ENCODE measurements around the gene SCN4B.

The SCN4B gene

GRCh38 chr11:118100691-118101232, 51.9 kb downstream of the SCN4B start:
- Histone ChIP-seq H3K4me2 (ENCODE audit: insufficient read depth, low read length) (no peak overlapping the region), H3K79me2 (ENCODE audit: insufficient read depth, low read length) (no peaks in the 10 kb centered on the region), H4K20me1 (ENCODE audit: insufficient read depth, low read length) (no peaks in the 10 kb centered on the region), H3K4me1 (ENCODE audit: insufficient read depth, low read length) (no peaks in the 10 kb centered on the region), H3K27ac (ENCODE audit: low read length) (no peak overlapping the region), H3K9ac (ENCODE audit: low read depth, low read length) (no peak overlapping the region), H3K36me3 (ENCODE audit: insufficient read depth, low read length) (no peaks in the 10 kb centered on the region), H3K9me3 (ENCODE audit: insufficient read depth, low read length, severe bottlenecking) (no peaks in the 10 kb centered on the region), H3K4me3 (ENCODE audit: low read depth in 1 of 2, low read length in 2 of 2) (no peak overlapping the region), H3K27me3 (ENCODE audit: insufficient read depth, low read length, poor library complexity) (peaks cover 20% of the 10 kb centered on the region), H2AFZ (ENCODE audit: low read depth, low read length) (no peak overlapping the region)
- ATAC-seq (ENCODE audit: insufficient read depth, low read depth) (no peak), DNase-seq (no peak)
- TF ChIP-seq CTCF (IDR thresholded peaks at IDR 0.05; ENCODE audit: borderline replicate concordance, extremely low read depth, low read length, poor library complexity, severe bottlenecking) (no peak), EZH2 (IDR thresholded peaks at IDR 0.05; ENCODE audit: borderline replicate concordance, low read depth, low read length, severe bottlenecking) (no peak)

- H2AFZ ChIP-seq (ENCODE audit: low read depth, low read length) = no peak overlapping the region
- peaks cover 23% of the 10 kb centered on the region for H3K27me3 ChIP-seq (ENCODE audit: insufficient read depth, low read length, poor library complexity)
- no peak overlapping the region for H3K4me2 ChIP-seq (ENCODE audit: insufficient read depth, low read length)
- no peaks in the 10 kb centered on the region for H3K79me2 ChIP-seq (ENCODE audit: insufficient read depth, low read length)
- H3K27ac ChIP-seq (ENCODE audit: low read length) = no peak overlapping the region
- no peaks in the 10 kb centered on the region for H3K4me1 ChIP-seq (ENCODE audit: insufficient read depth, low read length)
- DNase-seq (no peak), ATAC-seq (ENCODE audit: insufficient read depth, low read depth) (no peak)
- no peak overlapping the region for H3K4me3 ChIP-seq (ENCODE audit: low read depth in 1 of 2, low read length in 2 of 2)
- H3K9ac ChIP-seq (ENCODE audit: low read depth, low read length) = no peak overlapping the region
- no peaks in the 10 kb centered on the region for H3K9me3 ChIP-seq (ENCODE audit: insufficient read depth, low read length, severe bottlenecking)
- H3K36me3 ChIP-seq (ENCODE audit: insufficient read depth, low read length) = no peaks in the 10 kb centered on the region
- H4K20me1 ChIP-seq (ENCODE audit: insufficient read depth, low read length) = no peaks in the 10 kb centered on the region
- no peak for TF ChIP-seq EZH2 (IDR thresholded peaks at IDR 0.05; ENCODE audit: borderline replicate concordance, low read depth, low read length, severe bottlenecking)
- TF ChIP-seq CTCF (IDR thresholded peaks at IDR 0.05; ENCODE audit: borderline replicate concordance, extremely low read depth, low read length, poor library complexity, severe bottlenecking) = no peak
These were observed 52.6 kb downstream of the SCN4B start for GRCh38 chr11:118099838-118100556.

GRCh38 chr11:118098996-118099837, 53.4 kb downstream of the SCN4B start:
- H3K9me3 ChIP-seq (ENCODE audit: insufficient read depth, low read length, severe bottlenecking) = no peaks in the 10 kb centered on the region
- H2AFZ ChIP-seq (ENCODE audit: low read depth, low read length) = no peak overlapping the region
- H3K4me1 ChIP-seq (ENCODE audit: insufficient read depth, low read length) = no peaks in the 10 kb centered on the region
- peaks cover 27% of the 10 kb centered on the region for H3K27me3 ChIP-seq (ENCODE audit: insufficient read depth, low read length, poor library complexity)
- peak; percentile 20 for DNase-seq
- H4K20me1 ChIP-seq (ENCODE audit: insufficient read depth, low read length) = no peaks in the 10 kb centered on the region
- no peak overlapping the region for H3K27ac ChIP-seq (ENCODE audit: low read length)
- no peak overlapping the region for H3K9ac ChIP-seq (ENCODE audit: low read depth, low read length)
- H3K36me3 ChIP-seq (ENCODE audit: insufficient read depth, low read length) = no peaks in the 10 kb centered on the region
- ATAC-seq (ENCODE audit: insufficient read depth, low read depth) = peak; percentile 35; the same call in 1 of the 3 replicates
- no peaks in the 10 kb centered on the region for H3K79me2 ChIP-seq (ENCODE audit: insufficient read depth, low read length)
- no peak overlapping the region for H3K4me2 ChIP-seq (ENCODE audit: insufficient read depth, low read length)
- H3K4me3 ChIP-seq (ENCODE audit: low read depth in 1 of 2, low read length in 2 of 2) = no peak overlapping the region
- TF ChIP-seq CTCF (IDR thresholded peaks at IDR 0.05; ENCODE audit: borderline replicate concordance, extremely low read depth, low read length, poor library complexity, severe bottlenecking) (no peak), EZH2 (IDR thresholded peaks at IDR 0.05; ENCODE audit: borderline replicate concordance, low read depth, low read length, severe bottlenecking) (no peak)

All from DND-41 (cell line).